OCI-LY3 (cell line): ENCODE data around the gene IL3.

ENCODE experiments used
- CTCF ChIP-seq: fragments of 200-600, 300-600 bp; sonication (generic); IDR thresholded peaks from 2 replicates; pipeline ENCODE4 v1.5.1; 2014; ENCODE audit warnings: antibody characterized with exemption, low read length, low read depth
- EZH2phosphoT487 ChIP-seq: fragments of 200-600 bp; shearing (Covaris generic); IDR thresholded peaks from 2 replicates; pipeline ENCODE4 v1.6.1; 2018; ENCODE audit warnings: antibody characterized with exemption, mixed run types, low read depth

- TF ChIP-seq CTCF (no peak), EZH2phosphoT487 (no peak)
Observed at GRCh38 chr5:132082329-132083023, 22.0 kb downstream of the IL3 start.
